Mucosa of descending colon (tissue), 3 donors: Measurements from ENCODE around the gene SPEG. TPM values are rescaled to one million over a fixed set of nuclear protein-coding genes. Genes with fewer than 3 reads are reported as not detected.
A peak's percentile ranks its signal among the peaks of the same experiment; 100 is the strongest.

Experiments used
- ATAC-seq: fragments of 200-7000 bp; cut with Tn5 transposase; one replicate; pipeline ENCODE4 v1.9.1; 2020; ENCODE audit warnings: mild to moderate bottlenecking, moderate library complexity
- DNase-seq, 3 donors: peaks; one replicate each; pipeline ENCODE4 v3.0.0-alpha.2; 2020
- H3K36me3 ChIP-seq: fragments of 200-600 bp; one replicate; pipeline ENCODE4 v1.8.0; 2021; ENCODE audit warnings: low read depth, mild to moderate bottlenecking
- H3K4me1 ChIP-seq: fragments of 200-600 bp; one replicate; pipeline ENCODE4 v1.8.0; 2021; ENCODE audit warnings: low read depth, mild to moderate bottlenecking
- H3K4me3 ChIP-seq: fragments of 200-600 bp; one replicate; pipeline ENCODE4 v1.8.0; 2021; ENCODE audit warnings: mild to moderate bottlenecking
- H3K9me3 ChIP-seq: fragments of 200-600 bp; one replicate; pipeline ENCODE4 v1.8.0; 2021; ENCODE audit warnings: mild to moderate bottlenecking
- intact Hi-C, 2 donors: fragments of 100-400 bp; cut with DNase I in 1 of 2; cut with micrococcal nuclease in 1 of 2; formaldehyde crosslinking; loops; one replicate each; pipeline versions ENCODE4 v1.11.0 to v1.11.1; 2022; cut with DNase I, micrococcal nuclease
- total RNA-seq, 3 donors: library from RNA; stranded (reverse); fragmentation: NEBNext Ultra II Directional in 2 of 3; extraction: Animal tissue kit (Norgen Biotek cat#: 25700) in 2 of 3; gene quantifications; one replicate each; pipeline versions ENCODE4 v1.2.1 to v1.2.4, GENCODE V29; 2021 to 2023
- TF ChIP-seq, protein P1 (sequence below): fragments of 200-600 bp; IDR thresholded peaks from one replicate; pipeline ENCODE4 v1.8.0; 2022; ENCODE audit warnings: antibody characterized with exemption, mild to moderate bottlenecking
- donor health status: DM: no; HTN: no; CAD: no; lungs with moderate emphysema.
- donor health status: DM: no; HTN: no; CAD: no.
- donor health status: DM: no; HTN: yes; CAD: no.

SPEG gene
- total RNA-seq, 3 donors from 2014 or later: 7.9 to 242 (median 22.2) TPM

GRCh38 chr2:219464286-219465032 lies 29.8 kb downstream of the SPEG start:
- no peak for ATAC-seq
- Histone ChIP-seq H3K4me3 (no peak overlapping the region), H3K9me3 (no peaks in the 10 kb centered on the region), H3K4me1 (no peaks in the 10 kb centered on the region), H3K36me3 (no peaks in the 10 kb centered on the region)
- intact Hi-C loops: no loop called here
- TF ChIP-seq, protein P1, sequence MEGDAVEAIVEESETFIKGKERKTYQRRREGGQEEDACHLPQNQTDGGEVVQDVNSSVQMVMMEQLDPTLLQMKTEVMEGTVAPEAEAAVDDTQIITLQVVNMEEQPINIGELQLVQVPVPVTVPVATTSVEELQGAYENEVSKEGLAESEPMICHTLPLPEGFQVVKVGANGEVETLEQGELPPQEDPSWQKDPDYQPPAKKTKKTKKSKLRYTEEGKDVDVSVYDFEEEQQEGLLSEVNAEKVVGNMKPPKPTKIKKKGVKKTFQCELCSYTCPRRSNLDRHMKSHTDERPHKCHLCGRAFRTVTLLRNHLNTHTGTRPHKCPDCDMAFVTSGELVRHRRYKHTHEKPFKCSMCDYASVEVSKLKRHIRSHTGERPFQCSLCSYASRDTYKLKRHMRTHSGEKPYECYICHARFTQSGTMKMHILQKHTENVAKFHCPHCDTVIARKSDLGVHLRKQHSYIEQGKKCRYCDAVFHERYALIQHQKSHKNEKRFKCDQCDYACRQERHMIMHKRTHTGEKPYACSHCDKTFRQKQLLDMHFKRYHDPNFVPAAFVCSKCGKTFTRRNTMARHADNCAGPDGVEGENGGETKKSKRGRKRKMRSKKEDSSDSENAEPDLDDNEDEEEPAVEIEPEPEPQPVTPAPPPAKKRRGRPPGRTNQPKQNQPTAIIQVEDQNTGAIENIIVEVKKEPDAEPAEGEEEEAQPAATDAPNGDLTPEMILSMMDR: no peak
- peak in 1 of 3 donors; percentile 39 for DNase-seq

DNA sequence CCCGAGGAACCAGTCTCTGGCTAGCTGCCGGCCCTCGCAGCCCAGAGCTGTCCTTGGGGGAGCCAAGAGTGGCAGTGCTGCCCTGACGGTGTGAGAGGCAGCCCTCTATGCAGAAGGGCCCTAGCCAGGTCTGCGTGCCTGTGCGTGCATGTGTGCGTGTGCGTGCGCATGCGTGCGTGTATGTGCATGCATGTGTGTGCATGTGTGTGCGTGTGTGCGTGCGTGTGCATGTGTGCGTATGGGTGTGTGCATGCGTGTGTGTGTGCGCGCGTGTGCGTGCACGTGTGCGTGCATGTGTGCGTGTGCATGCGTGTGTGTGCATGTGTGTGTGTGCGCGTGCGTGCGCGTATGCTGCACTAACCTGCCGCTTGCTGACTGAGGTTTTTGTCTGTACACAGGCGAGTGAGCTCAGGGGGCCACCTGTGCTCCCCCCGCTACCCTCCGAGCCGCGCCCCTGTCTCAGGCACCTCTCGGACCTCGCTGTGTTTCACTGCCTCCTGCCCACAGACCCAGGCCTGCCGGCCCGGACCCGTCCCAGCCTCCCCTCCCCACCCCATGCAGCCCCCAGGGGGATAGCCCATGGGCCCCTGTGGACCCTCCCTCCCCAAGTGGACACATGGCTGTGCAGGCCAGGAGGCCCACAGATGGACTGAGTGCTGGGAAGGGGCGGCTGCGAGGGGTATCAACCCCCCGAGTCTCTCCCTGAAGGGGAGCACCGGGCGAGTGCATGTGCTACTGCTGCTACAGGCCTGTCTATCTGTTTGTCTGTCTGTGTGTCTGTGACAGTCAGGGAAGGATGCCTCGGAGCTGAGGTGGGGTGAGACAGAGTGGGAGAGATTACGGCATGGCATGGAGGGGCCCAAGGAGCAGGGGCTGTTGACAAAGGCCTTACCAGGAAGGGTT lies 31.3 kb downstream of the SPEG start:
- Histone ChIP-seq H3K9me3 (no peaks in the 10 kb centered on the region), H3K4me1 (no peaks in the 10 kb centered on the region), H3K36me3 (no peaks in the 10 kb centered on the region), H3K4me3 (no peak overlapping the region)
- intact Hi-C loops: no loop called here
- ATAC-seq: no peak
- TF ChIP-seq, protein P1: no peak
- DNase-seq: peak in 1 of 3 donors; percentile 37

DNA sequence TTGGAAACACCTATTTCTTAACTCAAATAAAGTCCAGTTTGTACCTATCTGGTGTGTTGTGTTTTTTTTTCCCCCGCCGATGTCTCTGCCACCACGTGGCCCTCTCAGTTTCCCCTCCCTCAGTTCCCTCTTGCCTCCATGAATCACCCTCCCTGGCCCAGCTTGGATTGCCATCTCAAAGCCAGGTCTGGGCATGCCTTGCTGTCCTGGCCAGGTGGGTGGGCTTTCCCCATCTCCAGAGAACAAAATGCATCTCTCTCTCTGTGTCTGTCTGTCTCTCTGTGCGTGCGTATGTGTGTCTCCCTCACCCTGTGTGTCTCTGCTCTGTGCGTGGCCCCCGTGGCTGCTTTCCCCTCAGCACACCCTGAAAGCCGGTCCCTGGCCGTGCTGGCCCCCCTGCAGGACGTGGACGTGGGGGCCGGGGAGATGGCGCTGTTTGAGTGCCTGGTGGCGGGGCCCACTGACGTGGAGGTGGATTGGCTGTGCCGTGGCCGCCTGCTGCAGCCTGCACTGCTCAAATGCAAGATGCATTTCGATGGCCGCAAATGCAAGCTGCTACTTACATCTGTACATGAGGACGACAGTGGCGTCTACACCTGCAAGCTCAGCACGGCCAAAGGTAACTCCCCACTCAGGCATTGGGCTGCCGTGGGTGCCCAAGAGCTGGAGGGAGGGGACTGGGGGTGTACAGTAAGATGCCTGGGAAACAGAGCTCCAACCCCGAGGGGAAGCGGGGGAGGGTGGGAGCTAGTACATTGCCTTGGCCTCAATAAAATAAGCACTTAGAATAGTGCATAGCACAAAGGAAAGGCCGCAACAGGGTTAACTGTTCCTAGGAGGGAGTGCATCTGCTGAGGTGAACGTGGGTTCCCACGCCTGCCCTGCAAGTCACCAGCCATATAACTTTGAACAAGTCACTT lies 32.4 kb downstream of the SPEG start:
- Histone ChIP-seq H3K4me1 (no peaks in the 10 kb centered on the region), H3K4me3 (no peak overlapping the region), H3K9me3 (no peaks in the 10 kb centered on the region), H3K36me3 (no peaks in the 10 kb centered on the region)
- DNase-seq (peak in 1 of 3 donors; percentile 44), ATAC-seq (no peak)
- TF ChIP-seq, protein P1: no peak
- intact Hi-C loops: no loop called here

- DNase-seq: no peak
- Histone ChIP-seq H3K4me3 (no peak overlapping the region), H3K36me3 (no peaks in the 10 kb centered on the region), H3K4me1 (no peaks in the 10 kb centered on the region), H3K9me3 (no peaks in the 10 kb centered on the region)
- intact Hi-C loops: no loop called here
- TF ChIP-seq, protein P1: no peak
- no peak for ATAC-seq
Measured at GRCh38 chr2:219467736-219468075, 33.1 kb downstream of the SPEG start.
